Glomerular visceral epithelial cell (primary cell): ENCODE results near the gene TCHP.
"Not testable (repeated sequence)": the region's sequence is repeated elsewhere in the genome, so short reads cannot be mapped to it uniquely, and the experiment has no call there.

Experiments used
- DNase-seq: peaks from one replicate; pipeline ENCODE4 v3.0.0-alpha.2; 2016; ENCODE audit errors: extremely low spot score

Gene TCHP

DNA sequence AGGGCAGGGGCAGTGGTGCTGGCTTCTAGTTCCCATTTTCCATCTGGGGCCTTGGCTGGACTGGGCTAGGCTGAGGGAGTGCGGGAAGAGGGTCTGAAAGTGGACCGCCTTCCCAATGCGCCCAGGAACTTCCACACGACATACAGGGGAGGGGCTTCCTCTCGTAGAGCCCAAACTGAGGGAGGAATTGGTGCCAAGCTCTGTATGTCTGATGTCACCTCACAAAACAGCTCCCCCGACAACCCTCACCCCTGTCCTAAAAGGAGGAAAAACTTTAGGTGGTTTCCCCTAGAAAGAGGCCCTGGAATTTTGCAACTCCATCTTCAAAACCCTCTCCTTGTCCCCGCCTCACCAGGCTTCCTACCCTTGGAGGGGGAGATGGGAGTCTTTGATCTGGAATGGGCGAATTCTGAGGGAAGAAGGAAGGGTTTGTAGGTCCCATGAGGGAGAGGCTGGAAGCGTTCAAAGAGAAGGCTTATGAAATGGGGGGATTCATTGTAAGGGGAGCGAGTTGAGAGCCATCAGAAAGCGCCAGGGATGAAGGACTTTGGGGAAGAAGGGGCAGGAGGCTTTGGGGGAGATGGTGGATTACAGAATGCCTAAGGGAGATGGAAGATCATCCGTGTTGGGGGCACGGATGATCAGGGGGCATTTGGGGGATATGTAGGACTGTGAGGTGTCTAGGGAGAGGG lies 20.6 kb upstream of the TCHP start:
- DNase-seq = no peak

GRCh38 chr12:109880043-109880931 lies 19.8 kb upstream of the TCHP start, which contains the start of gene GLTP:
Gene GLTP, minus strand, starts transcription at chr12:109880541. Its CDS starts 167 bp downstream, at chr12:109880374.
- peak; percentile 85 for DNase-seq

GRCh38 chr12:109880938-109881337 lies 19.1 kb upstream of the TCHP start:
- DNase-seq = no peak

- DNase-seq = no peak
Measured at GRCh38 chr12:109881752-109882151, 18.3 kb upstream of the TCHP start.

DNA sequence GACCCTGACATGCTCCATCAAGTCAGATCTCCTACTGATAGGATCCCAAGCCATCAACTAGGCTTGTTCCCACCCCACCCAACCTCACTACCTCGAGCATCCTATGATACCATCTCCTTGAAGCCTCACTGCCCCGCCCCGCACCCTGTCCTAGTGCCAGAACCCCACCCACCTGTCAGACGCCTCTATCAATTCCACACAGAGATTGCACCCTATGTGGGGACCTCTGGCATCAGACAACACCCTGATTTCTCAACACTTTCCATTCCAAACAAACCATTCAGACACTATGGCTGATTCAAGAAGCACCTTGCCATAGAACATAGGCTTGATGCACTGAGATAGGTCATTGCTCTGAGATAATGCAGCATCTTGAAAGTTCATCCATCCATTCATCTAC lies 16.6 kb upstream of the TCHP start:
- no peak for DNase-seq

DNA sequence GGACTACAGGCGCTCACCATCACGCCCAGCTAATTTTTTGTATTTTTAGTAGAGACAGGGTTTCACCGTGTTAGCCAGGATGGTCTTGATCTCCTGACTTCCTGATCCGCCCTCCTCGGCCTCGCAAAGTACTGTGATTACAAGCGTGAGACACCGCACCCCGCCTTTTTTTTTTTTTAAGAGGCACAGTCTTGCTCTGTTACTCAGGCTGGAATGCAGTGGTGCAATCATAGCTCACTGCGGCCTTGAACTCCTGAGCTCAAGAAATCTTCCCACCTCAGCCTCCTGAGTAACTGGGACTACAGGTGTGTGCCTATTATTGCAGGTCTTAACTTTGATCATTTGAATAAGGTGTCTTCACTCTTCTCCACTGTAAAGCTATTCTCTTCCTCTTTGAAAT lies 14.5 kb upstream of the TCHP start:
- no peak for DNase-seq

DNA sequence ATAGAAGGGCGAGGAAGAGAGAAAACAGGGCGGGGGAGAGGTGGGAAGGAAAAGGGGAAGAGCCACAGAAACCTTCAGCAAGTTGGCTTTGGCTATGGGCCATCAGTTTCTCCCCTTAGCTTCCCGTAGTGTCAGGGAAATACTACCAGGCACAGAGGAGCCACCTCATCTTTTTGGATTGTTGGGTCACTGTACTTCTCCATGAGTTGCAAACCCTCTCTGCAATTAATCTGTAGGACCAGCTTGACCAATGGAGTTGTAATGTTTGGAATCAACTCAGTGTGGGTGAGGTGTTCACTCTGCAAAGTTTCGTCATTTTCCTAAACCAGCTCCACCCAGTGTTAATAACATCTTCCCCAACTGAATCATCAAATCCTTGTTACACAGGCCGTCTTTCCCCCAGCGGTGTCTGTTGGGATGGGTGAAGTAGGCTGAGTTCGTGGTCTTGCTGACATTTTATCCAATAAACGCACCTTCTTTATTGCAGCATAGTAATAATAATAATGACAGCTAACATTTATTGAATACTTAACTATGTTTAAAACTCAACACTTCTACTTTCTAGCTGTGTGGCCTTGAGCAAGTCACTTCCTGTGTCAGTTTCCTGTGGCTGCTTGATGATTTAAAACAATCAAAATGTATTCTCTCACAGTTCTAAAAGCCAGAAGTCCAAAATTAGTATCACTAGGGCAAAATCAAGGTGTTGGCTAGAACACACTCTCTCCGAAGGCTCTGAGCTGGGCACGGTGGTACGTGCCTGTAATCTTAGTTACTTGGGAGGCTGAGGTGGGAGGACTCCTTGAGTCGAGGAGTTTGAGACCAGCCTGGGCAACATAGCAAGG lies 11.7 kb upstream of the TCHP start:
- DNase-seq = peak; percentile 34

DNA sequence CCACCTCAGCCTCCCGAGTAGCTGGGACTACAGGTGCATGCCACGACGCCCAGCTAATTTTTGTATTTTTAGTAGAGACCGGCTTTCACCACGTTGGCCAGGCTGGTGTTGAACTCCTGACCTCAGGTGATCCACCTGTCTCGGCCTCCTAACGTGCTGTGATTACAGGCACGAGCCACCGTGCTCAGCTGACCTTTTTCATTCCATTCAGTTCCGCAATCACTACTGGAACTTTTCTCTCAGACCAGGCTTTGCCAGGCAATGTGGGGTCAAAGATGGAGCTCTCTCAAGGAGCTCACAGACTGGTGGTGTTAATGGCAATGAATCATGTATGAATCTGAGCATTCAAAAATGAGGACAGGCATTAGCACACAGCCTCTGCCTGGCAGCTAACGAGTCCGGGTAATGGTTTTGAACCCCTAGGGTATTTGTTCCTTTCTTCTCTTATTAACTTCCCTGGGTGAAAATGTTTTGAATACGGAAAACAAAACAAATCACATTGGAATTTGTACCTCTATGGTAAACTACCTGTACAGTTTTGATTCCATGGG lies 9.4 kb upstream of the TCHP start:
- no peak for DNase-seq

GRCh38 chr12:109891731-109892130 lies 8.3 kb upstream of the TCHP start:
- DNase-seq = not testable (repeated sequence)

DNA sequence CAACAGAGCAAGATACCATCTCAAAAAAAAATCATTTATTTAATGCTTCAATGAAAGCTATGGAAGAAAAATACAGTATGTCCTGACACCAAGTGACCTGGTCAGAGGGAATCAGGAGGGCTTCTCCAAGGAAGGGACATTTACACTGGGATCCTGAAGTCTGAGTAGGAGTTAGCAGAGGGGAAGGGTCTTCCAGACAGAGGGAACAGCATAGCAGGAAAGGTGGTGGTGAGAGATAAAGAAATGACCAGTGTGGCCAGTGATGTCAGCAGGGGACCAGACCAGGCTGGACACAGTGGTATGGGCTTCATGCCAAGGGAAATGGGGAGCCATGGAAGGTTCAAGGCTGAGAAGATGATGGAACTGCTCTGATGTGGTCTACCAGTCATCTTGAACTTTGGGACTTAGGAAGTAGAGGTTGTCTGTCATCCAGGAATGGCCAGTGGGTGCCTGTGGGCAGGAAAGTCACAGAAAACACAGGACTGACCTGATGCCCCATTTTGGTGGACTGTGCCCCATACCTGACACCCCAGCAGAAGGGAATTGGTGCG lies 7.8 kb upstream of the TCHP start:
- DNase-seq = no peak

DNA sequence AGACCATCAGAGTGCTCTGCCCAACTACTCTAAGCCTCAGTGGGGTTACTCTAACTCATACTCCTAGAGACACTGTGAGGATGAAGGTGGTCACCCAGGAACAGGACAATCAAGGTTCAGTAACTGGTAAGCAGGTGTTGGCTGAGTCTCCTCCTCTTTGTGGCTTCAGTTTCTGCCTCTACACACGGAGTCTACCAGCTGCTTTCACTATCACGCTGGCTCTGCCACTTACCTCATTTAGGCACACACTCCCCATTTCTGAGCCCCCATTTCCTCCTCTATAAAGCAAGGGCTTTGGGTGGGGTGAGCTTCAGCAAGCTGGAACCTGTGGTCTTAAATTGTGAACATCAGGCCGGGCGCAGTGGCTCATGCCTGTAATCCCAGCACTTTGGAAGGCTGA lies 7.3 kb upstream of the TCHP start:
- no peak for DNase-seq

DNA sequence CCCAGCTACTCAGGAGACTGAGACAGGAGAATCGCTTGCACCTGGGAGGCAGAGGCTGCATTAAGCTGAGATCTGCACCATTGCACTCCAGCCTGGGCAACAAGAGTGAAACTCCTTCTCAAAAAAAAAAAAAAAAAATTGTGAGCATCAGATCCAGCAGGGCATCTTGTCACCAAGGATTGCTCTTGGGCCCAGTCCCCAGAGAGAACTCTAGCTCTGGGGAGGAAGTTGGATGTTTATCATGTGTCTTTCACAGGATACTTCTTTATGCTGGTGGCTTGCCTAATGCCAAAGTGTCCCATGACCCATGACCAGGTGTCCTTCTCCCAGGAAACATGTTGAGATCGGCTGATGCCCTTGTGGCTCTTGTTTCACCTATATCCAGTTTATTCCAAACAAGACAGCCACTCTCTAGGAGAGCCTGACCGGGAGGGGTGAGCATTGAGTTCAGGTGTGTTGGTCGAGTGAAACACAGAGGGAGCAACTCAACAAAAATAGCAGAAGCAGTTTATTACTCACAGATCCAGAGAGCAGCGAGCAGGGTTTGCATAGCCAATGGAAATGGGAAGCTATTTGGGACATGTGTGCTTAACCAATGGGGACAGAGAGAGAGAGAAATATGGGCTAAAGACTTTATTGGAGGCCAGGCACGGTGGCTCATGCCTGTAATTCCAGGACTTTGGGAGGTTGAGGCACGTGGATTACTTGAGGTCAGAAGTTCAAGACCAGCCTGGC lies 6.6 kb upstream of the TCHP start:
- DNase-seq = no peak

DNA sequence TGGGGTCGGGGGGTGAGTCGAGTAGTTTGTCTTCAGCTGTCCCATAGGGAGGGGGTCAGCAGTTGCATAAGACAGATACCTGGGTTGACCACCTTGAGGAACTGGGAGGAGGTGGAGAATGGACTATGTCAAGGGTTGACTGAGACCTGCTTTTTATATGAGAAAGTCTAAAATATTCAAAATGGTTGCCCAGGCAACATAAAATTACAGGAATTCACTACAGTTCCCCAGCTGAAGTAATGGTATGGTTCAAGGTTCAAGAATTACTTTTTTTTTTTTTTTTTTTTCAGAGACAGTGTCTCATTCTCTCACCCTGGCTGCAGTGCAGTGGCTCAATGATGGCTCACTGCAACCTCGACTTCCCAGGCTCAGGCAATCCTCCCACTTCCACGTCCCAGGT lies 5.1 kb upstream of the TCHP start:
- no peak for DNase-seq

- DNase-seq = no peak
Measured at GRCh38 chr12:109896188-109896587, 3.9 kb upstream of the TCHP start.

DNA sequence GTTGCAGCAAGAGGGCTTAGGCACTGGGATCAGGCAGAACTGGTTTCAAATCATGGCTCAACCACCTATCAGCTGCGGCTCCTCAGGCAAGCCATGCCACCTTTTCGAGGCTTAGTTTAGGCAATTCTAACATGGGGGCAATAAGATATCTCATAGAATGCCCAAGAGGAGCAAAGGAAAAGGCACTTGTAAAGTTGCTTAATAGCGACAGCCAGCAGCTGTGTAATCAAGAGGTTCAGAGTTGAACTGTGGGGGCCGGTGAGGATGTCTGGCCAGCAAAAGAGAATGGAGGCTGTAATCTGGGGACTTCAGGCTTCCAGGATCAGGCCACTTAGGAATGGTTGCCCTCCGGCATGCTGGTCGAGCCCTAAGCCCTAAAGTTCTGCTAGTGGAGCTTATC lies 3.0 kb upstream of the TCHP start:
- DNase-seq = no peak

- DNase-seq = not testable (repeated sequence)
Measured at GRCh38 chr12:109899345-109899744, 729 bp upstream of the TCHP start.

DNA sequence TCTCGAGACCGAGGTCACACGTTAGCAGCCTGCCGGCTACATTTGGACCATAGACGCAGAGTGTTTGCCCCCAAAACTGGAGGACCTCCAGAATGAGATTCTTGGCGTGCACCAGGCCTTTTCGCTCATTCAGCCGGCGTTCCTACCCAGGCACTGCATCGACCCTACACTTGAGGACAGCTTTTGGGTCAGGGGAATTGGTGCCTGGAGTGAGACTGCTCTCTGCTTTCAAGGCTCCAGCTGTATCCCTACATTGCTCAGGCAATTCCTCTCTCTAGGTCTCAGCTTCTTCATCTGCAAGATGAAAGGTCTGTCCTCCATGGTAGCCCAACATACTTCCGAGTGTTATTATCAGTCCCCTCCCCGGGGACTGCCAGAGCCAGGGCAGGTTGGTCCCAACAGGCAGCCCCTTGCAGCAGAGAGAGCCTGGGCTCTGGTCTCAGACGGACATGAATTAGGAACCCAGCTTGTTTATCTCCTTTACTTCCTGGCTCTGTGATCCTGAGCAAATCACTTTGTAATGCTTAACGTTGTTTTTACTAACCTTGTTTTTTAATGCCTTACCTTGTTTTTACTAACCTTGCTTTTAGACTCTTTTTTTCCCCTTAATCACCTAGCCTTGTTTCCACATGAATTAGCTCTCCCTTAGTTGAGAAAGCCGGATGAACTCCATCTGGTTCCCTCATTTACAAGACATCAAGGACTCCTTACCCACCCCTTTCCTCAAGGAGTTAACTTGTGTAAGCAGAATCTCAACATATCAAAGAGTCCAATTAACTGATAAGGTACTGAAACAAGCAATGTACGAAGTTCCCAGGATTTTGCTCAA lies 892 bp downstream of the TCHP start:
- no peak for DNase-seq

DNA sequence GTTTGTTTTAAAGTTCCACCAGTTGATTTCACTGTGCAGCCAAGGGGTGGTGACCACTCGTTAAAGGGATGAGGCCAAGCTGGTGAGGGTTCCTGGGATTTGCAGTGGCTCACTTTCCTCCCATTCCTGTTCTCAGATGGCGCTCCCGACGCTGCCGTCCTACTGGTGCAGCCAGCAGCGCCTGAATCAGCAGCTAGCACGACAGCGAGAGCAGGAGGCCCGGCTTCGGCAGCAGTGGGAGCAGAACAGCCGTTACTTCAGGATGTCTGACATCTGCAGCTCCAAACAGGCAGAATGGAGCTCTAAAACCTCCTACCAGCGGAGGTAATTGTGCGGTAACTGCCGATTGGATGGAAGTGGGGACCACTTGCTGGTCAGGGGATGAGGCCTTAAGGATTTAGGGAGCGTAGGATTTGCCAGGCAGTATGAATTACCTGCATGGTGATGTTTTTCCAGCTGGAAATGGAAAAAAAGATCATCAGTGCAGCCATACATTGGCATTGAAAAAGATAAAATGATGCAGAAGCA lies 2.9 kb downstream of the TCHP start:
- DNase-seq = no peak

GRCh38 chr12:109905301-109905700 lies 5.2 kb downstream of the TCHP start:
- DNase-seq = no peak
